ENCODE measurements around the gene DIP2B.

Gene DIP2B

DNA sequence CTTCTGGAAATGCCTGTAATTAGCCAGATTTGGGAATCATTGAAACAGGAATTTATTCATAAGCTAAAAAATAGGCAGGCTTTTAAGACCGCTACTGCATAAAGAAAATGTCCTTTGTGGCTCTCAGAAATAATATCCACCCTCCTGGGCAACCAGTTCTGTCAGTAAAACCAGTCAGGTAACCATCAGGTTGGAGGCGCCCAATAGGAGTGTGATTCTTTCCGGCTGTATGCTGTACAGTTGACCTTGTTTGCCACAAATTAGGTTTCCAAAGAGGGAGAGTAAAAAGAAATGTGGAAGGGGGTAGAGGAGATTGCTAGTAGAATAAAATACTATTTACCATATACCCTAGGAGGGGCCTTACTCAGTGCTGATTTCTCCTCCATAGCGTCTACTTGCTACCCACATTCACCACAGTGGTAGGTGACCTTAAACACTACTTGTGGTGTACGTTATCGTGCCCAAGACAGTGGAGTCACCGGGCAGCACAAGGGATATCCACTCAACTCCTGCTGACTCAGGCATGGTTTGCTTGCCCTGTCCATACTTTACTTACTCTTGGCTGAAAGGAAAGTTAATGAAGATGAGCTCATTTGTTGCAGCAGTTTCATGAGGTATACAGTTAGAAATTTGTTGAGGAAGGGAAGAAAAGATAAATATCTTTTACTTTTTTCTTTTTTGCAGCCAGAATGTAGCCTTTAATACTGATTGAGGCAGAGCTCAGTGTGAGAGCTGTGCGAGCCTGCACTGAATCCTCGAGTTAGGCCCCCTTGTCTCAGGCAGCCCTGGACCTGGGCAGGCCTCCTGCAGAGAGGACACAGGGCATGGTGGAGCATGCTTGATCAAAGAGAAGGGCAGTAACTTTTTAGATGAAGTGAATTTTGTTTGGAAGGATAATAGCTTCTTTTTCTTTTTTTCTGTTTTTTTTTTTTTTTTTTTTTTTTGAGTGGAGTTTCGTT lies 76.7 kb downstream of the DIP2B start:
- DNase-seq (ENCODE audit: low read depth, low spot score), result no peak
- no peak for TF ChIP-seq FOXP2 (optimal IDR thresholded peaks at IDR 0.05; ENCODE audit: control extremely low read depth, extremely low read length, insufficient read depth)
- no peak for TF ChIP-seq EZH2 (IDR thresholded peaks at IDR 0.05)
- Histone ChIP-seq H3K9me3 (ENCODE audit: low read depth, low read length) (no peaks in the 10 kb centered on the region), H3K36me3 (ENCODE audit: insufficient read depth, low read length) (no peaks in the 10 kb centered on the region), H3K9ac (ENCODE audit: insufficient read length) (no peak overlapping the region), H3K27ac (no peak overlapping the region), H3K4me3 (no peak overlapping the region)

DNA sequence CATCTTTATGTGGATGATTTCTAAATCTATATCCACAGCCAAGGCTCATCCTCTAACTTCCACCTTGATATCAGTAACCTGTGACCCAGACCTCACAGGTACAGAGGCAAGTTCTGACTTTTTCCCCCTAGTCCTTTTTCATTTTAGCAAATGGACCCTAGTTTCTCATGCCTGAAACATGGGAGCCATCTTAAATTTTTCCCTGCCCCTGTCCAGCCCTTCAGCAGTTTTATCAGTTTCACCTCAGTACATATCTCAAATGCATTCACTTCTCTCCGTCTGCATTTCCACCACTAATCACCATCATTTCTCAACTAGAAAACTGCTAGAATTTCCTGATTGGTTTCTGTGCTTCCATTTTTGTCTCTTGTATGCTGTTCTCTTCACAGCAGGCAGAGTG lies 79.3 kb downstream of the DIP2B start:
- Histone ChIP-seq H3K27ac (no peak overlapping the region), H3K9ac (ENCODE audit: insufficient read length) (no peak overlapping the region), H3K9me3 (ENCODE audit: low read depth, low read length) (no peaks in the 10 kb centered on the region), H3K4me3 (no peak overlapping the region), H3K36me3 (ENCODE audit: insufficient read depth, low read length) (no peaks in the 10 kb centered on the region)
- TF ChIP-seq POLR2AphosphoS5 (IDR thresholded peaks at IDR 0.05; ENCODE audit: borderline replicate concordance, low read depth, low read length) (no peak), FOXP2 (optimal IDR thresholded peaks at IDR 0.05; ENCODE audit: control extremely low read depth, extremely low read length, insufficient read depth) (no peak), EZH2 (IDR thresholded peaks at IDR 0.05) (no peak)
- no peak for DNase-seq (ENCODE audit: low read depth, low spot score)

DNA sequence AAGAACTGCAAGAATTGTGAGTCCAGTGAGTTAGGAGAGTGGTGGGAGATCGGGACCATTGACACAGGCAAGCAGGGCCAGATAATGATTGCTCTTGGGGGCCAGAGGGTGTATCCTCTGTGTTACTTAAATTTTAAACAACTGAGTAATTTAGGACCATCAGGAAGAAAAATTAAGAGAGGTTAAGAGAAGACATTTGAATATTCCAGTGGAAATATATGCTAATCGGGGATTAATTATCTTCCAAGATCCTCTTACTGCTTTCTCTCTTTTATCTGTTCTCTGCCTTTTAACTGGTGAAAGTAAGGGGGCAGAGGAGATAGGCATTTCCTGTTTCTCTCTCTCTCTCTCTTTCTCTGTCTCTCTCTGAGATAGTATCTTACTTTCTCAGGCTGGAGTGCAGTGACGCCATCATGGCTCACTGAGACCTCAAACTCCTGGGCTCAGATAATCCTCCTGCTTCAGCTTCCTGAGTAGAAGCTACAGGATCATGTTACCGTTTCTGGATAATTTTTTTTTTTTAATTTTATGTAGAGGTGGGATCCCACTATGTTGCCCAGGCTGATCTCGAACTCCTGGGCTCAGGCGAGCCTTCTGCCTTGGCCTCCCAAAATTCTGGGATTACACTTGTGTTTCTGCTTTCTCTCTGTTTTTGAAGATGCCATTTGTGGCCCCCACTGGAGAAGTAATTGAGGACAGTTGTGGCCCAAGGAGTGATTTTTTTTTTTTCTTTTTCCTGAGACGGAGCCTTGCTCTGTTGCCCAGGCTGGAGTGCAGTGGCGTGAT lies 85.1 kb downstream of the DIP2B start:
- DNase-seq (ENCODE audit: low read depth, low spot score), result peak; percentile 72
- Histone ChIP-seq H3K9ac (ENCODE audit: insufficient read length) (no peak overlapping the region), H3K27ac (peak overlapping the region; percentile 82)

DNA sequence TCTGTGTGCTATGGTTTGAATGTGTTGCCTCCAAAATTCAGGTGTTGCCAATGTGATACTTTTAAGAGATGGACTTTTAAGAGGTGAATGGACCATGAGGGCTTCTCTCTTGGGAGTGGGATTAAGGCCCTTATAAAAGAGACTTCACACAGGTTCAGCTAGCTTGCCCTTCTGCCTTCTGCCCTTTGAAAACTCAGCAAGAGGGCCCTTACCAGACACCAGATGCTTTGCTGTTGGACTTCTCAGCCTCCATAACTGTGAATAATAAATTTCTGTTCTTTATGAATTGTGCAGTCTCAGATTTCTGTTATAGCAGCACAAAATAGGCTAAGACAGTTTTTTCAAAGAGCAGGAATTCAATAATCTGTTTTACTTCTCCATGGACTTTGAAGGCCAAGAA lies 86.1 kb downstream of the DIP2B start:
- Histone ChIP-seq H3K9me3 (ENCODE audit: low read depth, low read length) (no peaks in the 10 kb centered on the region), H3K27ac (no peak overlapping the region), H3K36me3 (ENCODE audit: insufficient read depth, low read length) (no peaks in the 10 kb centered on the region), H3K4me3 (no peak overlapping the region), H3K9ac (ENCODE audit: insufficient read length) (no peak overlapping the region)
- DNase-seq (ENCODE audit: low read depth, low spot score), result no peak
- TF ChIP-seq FOXP2 (optimal IDR thresholded peaks at IDR 0.05; ENCODE audit: control extremely low read depth, extremely low read length, insufficient read depth) (no peak), EZH2 (IDR thresholded peaks at IDR 0.05) (no peak), POLR2AphosphoS5 (IDR thresholded peaks at IDR 0.05; ENCODE audit: borderline replicate concordance, low read depth, low read length) (no peak)

More for the DNA sequence above, 85.1 kb downstream of the DIP2B start:
- Histone ChIP-seq H3K4me3 (peak overlapping the region; percentile 14), H3K36me3 (ENCODE audit: insufficient read depth, low read length) (no peaks in the 10 kb centered on the region), H3K9me3 (ENCODE audit: low read depth, low read length) (no peaks in the 10 kb centered on the region)
- no peak for TF ChIP-seq EZH2 (IDR thresholded peaks at IDR 0.05)
- no peak for TF ChIP-seq FOXP2 (optimal IDR thresholded peaks at IDR 0.05; ENCODE audit: control extremely low read depth, extremely low read length, insufficient read depth)
- TF ChIP-seq POLR2AphosphoS5 (IDR thresholded peaks at IDR 0.05; ENCODE audit: borderline replicate concordance, low read depth, low read length), result no peak

DNA sequence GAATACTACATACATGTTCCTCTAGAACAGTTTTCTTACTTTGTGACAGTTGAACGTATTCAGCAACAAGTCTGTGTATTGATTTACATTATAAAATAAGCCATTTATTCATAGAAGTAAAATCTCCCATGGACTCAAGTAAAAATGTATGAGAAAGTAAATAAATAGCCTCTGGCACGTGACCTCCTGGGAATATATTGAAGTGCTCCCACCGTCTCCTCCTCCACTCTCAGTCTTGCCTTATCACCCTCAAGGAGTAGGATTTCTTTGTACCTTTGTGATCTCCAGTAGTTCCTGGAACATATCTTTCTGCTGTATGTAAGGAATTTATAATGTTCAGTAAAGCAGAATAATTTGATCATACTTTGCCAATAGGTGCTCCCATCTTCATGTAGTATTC lies 90.9 kb downstream of the DIP2B start:
- H3K36me3 ChIP-seq (ENCODE audit: insufficient read depth, low read length), result no peaks in the 10 kb centered on the region
- TF ChIP-seq POLR2AphosphoS5 (IDR thresholded peaks at IDR 0.05; ENCODE audit: borderline replicate concordance, low read depth, low read length) (no peak), EZH2 (IDR thresholded peaks at IDR 0.05) (no peak), FOXP2 (optimal IDR thresholded peaks at IDR 0.05; ENCODE audit: control extremely low read depth, extremely low read length, insufficient read depth) (no peak)

DNA sequence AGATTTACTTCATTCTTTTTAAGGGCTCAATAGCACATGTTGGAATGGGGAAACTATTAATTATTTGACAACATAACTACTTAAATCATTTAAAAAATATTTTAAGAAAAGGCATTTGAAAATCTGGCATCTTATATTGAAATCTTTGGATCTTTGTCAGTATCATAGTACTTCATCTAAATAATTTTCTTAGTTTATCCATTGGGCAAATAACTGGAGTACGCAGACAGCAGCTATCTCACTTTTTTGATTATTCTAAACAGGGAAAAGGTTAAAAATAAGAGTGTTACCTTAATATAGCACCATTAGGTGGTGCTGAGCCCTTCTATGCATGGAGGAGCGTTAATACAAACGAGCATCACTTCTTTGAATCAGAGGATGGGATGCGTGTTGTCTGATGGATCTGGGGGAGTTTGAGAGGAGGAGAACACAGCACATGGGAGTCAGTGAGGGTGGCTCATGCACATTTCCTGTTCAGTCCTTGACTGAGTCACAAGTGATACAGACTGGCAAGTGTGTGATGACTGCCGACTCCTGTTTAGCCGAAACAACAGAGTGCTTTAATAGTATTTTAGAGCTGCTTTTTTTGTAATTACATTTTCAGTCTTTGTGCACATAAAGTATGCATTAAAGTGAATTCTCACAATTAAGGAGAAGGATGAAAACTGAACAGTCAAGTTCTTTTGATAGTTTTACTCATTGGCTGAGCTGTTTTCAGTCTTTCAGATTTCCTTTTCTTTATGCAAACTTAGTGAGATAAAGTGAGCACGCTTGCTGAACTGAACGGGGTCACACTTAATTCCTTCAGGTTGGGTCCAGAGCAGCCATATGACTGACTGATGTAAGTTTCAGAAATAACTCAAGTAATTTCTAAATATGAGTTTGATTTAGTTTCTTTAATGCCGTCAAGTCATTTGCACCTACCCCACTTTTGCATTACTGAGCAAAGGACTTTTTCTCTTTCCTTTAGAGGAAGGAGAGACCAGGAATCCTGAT lies 92.7 kb downstream of the DIP2B start:
- DNase-seq (ENCODE audit: low read depth, low spot score), result no peak
- 0 out of 2 replicates have a peak overlapping the region, but pooled peaks have one; percentile 2 for H3K27ac ChIP-seq
- no peaks in the 10 kb centered on the region for H3K9me3 ChIP-seq (ENCODE audit: low read depth, low read length)
- no peak overlapping the region for H3K4me3 ChIP-seq
- TF ChIP-seq EZH2 (IDR thresholded peaks at IDR 0.05) (no peak), FOXP2 (optimal IDR thresholded peaks at IDR 0.05; ENCODE audit: control extremely low read depth, extremely low read length, insufficient read depth) (no peak), POLR2AphosphoS5 (IDR thresholded peaks at IDR 0.05; ENCODE audit: borderline replicate concordance, low read depth, low read length) (no peak)
- no peaks in the 10 kb centered on the region for H3K36me3 ChIP-seq (ENCODE audit: insufficient read depth, low read length)
- H3K9ac ChIP-seq (ENCODE audit: insufficient read length), result no peak overlapping the region

More for the DNA sequence above, 90.9 kb downstream of the DIP2B start:
- Histone ChIP-seq H3K9me3 (ENCODE audit: low read depth, low read length) (no peaks in the 10 kb centered on the region), H3K4me3 (no peak overlapping the region), H3K27ac (no peak overlapping the region), H3K9ac (ENCODE audit: insufficient read length) (no peak overlapping the region)
- no peak for DNase-seq (ENCODE audit: low read depth, low spot score)

DNA sequence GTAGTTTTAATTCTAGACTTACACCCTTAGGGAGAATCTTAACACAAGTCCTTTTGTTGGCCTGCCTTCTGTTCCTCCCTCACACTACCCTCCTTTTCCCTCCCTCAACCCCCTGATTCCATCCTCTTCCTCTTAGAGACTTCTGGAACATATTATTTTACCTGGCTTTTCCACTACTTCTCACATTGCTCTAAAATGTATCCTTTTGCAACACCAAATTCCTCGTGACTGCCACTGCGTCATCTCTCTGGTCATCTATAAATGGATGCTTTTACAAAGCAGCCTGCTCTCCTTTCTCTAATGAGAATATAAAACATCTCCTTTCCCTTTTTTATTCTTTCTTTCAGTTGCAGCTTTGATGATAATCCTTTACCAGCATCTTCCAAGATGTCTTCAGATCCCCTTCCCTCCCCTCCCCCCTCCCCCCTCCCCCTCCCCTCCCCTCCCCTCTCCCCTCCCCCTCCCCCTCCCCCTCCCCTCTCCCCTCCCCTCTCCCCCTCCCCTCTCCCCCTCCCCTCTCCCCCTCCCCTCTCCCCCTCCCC lies 93.6 kb downstream of the DIP2B start:
- H3K9ac ChIP-seq (ENCODE audit: insufficient read length), result no peak overlapping the region
- TF ChIP-seq EZH2 (IDR thresholded peaks at IDR 0.05) (no peak), POLR2AphosphoS5 (IDR thresholded peaks at IDR 0.05; ENCODE audit: borderline replicate concordance, low read depth, low read length) (no peak), FOXP2 (optimal IDR thresholded peaks at IDR 0.05; ENCODE audit: control extremely low read depth, extremely low read length, insufficient read depth) (no peak)
- no peaks in the 10 kb centered on the region for H3K36me3 ChIP-seq (ENCODE audit: insufficient read depth, low read length)
- H3K9me3 ChIP-seq (ENCODE audit: low read depth, low read length), result no peaks in the 10 kb centered on the region
- no peak overlapping the region for H3K4me3 ChIP-seq
- no peak for DNase-seq (ENCODE audit: low read depth, low spot score)
- no peak overlapping the region for H3K27ac ChIP-seq
